Central memory CD4-positive, alpha-beta T cell (primary cell): ENCODE measurements around the gene GMPPB.
A peak's percentile ranks its signal among the peaks of the same experiment; 100 is the strongest.

ENCODE experiments used
- DNase-seq: peaks from one replicate; pipeline ENCODE4 v3.0.0; 2022

The GMPPB gene

DNA sequence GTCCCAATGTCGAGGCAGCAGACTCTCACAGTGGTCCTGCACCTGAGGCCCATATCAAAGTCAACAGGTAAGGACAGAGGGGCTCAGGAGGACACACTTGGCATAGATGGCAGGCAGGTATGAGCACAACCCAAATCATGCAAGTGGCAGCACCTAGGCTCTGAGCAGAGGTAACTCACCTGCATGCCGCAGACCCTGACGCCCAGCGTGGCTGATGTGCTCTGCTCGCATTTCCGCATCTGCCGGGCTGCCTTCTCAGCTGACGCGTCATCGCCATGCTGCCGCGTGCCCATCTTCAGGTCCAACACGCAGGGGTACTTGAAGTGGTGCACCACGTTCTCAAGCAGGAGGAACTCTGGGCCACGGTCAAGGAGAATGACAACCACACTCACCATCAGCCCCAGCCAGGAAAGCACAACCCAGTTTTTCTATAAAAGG, 4.2 kb upstream of the GMPPB start:
- no peak for DNase-seq

GRCh38 chr3:49727154-49727923, 3.6 kb upstream of the GMPPB start:
- no peak for DNase-seq

- no peak for DNase-seq
Observed at GRCh38 chr3:49725906-49726681, 2.3 kb upstream of the GMPPB start.

GRCh38 chr3:49724586-49724985, 835 bp upstream of the GMPPB start:
- peak; percentile 60 for DNase-seq

- peak; percentile 63 for DNase-seq
Observed at GRCh38 chr3:49723296-49723627, 489 bp downstream of the GMPPB start.

- DNase-seq, result no peak
Observed at GRCh38 chr3:49722896-49723295, 855 bp downstream of the GMPPB start.

- no peak for DNase-seq
Observed at GRCh38 chr3:49721896-49722781, 1.6 kb downstream of the GMPPB start.

GRCh38 chr3:49721596-49721895, 2.2 kb downstream of the GMPPB start:
- DNase-seq, result no peak

- no peak for DNase-seq
Observed at GRCh38 chr3:49720855-49721595, 2.7 kb downstream of the GMPPB start.

GRCh38 chr3:49719214-49719884, 4.4 kb downstream of the GMPPB start, which contains the start of gene AMIGO3:
TSS of gene AMIGO3 (minus strand) at chr3:49719684. CDS start at chr3:49719465, 219 bp downstream.
- DNase-seq, result peak; percentile 86

GRCh38 chr3:49718858-49719213, 4.9 kb downstream of the GMPPB start:
- DNase-seq, result no peak

- no peak for DNase-seq
Observed at GRCh38 chr3:49717959-49718857, 5.5 kb downstream of the GMPPB start.

- no peak for DNase-seq
Observed at GRCh38 chr3:49717211-49717958, 6.4 kb downstream of the GMPPB start.

DNA sequence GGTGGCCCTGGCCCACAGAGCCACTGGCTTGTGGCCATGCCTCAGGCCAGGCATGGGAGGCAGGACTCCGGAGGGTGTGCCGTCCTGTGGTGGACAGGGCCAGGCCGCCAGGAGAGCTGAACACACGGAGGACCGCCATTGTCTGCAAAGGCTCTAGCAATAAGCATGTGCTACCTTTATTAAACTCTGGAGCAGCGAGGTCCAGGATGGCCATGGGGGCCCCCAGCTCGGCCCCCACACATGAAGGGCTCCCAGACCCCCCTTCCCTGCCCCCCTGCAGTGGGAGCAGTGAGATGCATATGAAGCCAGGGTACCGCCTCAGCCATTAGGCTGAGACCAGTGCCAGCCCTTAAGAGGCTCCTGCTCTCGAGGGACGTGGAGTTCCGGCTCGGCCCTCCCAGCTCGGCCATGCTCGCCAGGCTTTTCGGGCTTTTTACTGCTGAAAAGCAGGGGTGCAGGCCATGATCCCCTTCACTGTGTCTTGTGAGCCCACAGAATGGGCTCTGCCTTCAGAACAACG, 7.0 kb downstream of the GMPPB start:
- DNase-seq, result no peak

- no peak for DNase-seq
Observed at GRCh38 chr3:49716169-49716568, 7.6 kb downstream of the GMPPB start.

DNA sequence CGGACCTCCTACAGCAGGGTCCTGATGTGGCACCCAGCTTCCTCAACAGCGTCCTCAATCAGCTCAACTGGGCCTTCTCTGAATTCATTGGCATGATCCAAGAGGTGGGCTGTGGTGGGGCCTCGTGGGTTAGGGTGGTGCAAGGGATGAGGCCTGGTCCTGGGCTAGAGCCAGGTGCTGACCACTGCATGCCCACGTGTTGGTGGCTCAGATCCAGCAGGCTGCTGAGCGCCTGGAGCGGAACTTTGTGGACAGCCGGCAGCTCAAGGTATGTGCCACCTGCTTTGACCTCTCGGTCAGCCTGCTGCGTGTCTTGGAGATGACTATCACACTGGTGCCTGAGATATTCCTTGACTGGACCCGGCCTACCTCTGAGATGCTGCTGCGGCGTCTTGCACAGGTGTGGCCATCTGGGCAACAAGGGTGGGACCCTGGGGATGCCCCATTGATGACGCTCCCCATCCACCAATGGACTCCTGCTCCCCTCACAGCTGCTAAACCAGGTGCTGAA, 8.1 kb downstream of the GMPPB start:
- DNase-seq, result no peak

DNA sequence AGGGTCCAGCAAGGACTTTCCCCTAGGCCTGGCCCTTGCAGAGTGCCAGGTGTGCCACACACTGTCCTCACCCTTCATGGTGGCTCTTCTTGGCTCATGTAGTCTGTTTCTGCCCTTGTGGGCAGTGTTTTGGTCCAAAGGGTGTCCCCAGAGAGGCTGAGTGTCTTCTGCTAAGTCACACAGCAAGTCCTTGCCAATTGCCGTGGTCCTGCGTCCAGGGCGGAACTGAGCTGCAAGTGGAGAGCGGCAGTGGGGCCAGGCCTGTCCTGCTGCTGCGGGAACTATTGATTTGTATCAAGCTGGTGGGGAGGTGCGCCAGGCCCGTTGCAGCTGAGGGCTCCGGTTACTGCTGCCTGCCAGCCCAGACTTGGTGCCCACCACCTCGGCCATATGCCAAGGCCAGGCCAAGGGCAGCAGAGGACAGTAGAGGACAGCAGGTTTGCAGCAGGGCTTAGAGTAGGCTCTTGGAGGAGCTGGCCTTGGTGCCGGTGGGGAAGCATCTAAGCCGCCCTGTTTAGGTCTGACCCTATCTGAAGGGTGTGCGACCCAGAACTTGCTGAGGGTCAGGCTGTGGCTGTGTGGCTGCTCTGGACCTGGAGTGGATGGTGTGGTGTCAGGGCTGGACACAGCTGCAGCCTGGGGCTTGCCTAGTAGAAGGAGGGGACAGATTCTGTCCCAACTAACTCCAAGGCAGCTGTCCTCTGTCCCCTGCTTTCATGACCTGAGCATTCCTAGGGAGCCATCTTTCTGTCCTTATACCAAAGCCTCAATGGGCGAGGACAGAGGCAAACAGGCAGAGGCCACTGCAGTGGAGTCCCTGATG, 8.8 kb downstream of the GMPPB start:
- DNase-seq, result no peak

GRCh38 chr3:49713336-49714105, 10.2 kb downstream of the GMPPB start:
- no peak for DNase-seq
